ENCODE results near the gene MPV17. TPM values are rescaled to one million over a fixed set of nuclear protein-coding genes. Genes with fewer than 3 reads are reported as not detected.

The MPV17 gene
- total and polyA plus RNA-seq, 9 of the 15 experiments (the other 6 are each of a cell fraction or from before 2014, with no cell fraction given) = 54.7 to 140 (median 70.2) TPM

GRCh38 chr2:27320958-27321543, 1.8 kb downstream of the MPV17 start (continued):
- TF ChIP-seq MGA (IDR thresholded peaks at IDR 0.05) (no peak), ZBTB2 (IDR thresholded peaks at IDR 0.05) (no peak), ZNF583 (CRISPR knock-in tag; IDR thresholded peaks at IDR 0.05) (no peak), JUND (IDR thresholded peaks at IDR 0.05; ENCODE audit: borderline replicate concordance, low read depth, low read length) (peak; percentile 100), JUND (tag; IDR thresholded peaks at IDR 0.05; ENCODE audit: borderline replicate concordance, low read depth, low read length) (peak; percentile 99), ZMIZ1 (IDR thresholded peaks at IDR 0.05; ENCODE audit: low read depth in 2 of 2, low read length in 2 of 2) (no peak), MITF (IDR thresholded peaks at IDR 0.05) (no peak), NCOR1 (IDR thresholded peaks at IDR 0.05) (no peak), BMI1 (IDR thresholded peaks at IDR 0.05; ENCODE audit: low read length) (no peak), ZNF324 (CRISPR knock-in tag; IDR thresholded peaks at IDR 0.05) (no peak)

Measured in K562 (cell line).